AG20443 (cell line): ENCODE data around the gene ATPAF1.
A peak's percentile ranks its signal among the peaks of the same experiment; 100 is the strongest.
"Not testable (repeated sequence)": the region's sequence is repeated elsewhere in the genome, so short reads cannot be mapped to it uniquely, and the experiment has no call there.

ENCODE experiments used
- DNase-seq: peaks from one replicate; pipeline ENCODE4 v3.0.0; 2012; ENCODE audit warnings: low spot score, mixed read lengths

ATPAF1 gene

DNA sequence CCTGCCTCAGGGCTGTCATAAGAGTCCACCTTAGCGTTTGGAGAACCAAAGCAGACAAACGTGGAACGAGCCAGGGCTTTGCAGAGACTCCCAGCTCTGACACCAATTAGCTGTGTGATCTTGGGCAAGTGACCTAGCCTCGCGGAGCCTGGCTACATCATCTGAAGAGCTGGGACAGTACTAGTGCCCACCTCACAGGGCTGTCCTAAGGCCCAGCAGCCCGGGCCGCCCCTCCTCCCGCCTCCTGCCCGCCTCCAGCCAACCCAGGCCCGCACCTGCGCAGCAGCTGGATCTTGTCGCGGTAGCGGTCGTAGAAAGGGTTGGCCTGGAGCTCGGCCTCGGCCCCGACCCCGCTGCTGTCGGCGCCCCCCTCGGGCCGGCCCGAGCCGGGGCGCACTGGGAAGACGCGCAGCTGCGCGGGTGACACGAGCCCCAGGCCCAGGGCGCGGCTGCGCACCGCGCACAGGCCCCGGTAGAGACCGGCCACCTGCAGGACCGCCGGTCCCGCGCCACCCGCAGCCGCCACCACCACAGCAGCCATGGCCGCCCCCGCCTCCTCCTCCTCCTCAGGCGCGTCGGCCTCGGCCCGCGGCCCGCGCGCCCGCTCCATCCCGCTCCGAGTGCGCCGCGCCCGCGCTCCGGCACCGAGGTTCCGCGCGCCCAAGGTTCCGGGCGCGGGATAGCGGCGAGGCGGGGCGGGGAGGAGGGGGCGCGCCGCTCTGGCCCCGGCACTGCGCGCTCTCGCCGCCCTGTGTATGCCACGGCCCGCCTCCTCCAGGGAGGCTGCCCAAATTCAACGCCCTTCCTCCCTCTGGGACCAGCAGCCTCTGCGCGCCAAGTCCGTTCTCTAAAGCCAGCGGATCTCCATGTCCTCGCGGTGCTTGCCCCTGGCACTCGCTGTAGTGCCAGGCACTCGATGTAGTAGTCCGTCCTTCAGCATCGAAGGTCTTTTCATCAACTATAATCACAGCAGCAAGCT lies at the start of gene ATPAF1:
Gene ATPAF1 (minus strand): TSS at position 583 of the 979 bp plus-strand sequence. CDS start 42 bp downstream, at position 541.
- peak; percentile 95 for DNase-seq

DNA sequence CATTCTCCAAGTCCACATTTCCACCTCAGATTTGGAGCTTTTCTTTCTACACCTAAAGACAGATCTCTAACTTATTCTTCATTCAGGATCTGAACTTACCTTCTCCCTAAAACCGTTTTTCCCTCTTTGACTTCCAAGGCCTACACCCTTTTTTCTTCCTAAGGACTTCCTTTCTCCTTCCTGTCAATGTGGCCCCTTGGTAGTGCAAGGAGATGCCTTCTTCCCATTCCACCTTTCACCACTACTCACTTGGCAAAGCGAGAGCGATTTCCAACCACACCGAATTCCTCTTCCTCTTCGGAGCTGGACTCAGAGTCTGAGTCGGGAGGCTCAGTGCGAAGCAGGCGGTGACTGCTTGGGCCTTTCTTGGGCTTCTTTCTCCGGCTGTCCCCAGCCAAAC lies 49.5 kb upstream of the ATPAF1 start:
- DNase-seq, result no peak

DNA sequence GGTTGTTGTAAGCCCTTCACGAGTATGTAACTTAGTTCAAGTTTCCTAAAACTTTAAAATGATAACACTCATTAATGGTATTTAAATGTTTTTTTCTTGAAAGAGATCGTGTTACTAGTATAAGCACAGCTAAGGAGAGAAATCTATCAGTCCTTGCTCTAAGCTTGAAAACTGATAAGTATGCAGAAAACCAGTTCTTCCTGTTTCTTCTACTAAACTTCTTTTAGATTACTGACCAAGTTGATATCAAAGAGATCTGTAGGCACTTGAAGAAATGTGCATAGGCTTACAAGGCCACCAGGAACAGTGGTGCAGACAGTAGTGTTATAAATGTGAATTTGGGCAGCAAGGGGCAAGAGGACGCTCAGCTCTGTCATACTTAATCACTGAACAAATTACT lies 46.8 kb upstream of the ATPAF1 start:
- no peak for DNase-seq

DNA sequence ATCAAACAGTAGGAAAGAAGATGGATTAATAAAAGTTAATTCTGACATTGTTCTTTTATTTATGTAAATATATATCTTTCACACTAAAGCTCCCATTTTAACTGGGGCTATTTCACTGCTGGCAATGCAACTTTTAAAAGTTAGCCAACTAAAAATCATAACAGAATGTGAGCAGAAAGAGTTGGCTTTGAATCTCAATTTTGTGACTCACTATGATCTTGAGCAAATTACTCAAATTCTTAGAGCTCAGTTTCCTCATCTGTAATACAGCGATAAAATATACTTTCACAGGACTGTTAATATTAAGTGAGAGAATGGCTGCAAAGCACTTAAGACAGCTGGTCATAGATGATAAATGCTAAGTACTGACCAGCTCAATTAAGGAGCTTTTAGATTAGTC lies 40.0 kb upstream of the ATPAF1 start:
- no peak for DNase-seq

- DNase-seq, result no peak
These were observed 37.2 kb upstream of the ATPAF1 start for GRCh38 chr1:46705408-46705807.

GRCh38 chr1:46703927-46704641 lies 35.9 kb upstream of the ATPAF1 start:
- DNase-seq, result no peak

DNA sequence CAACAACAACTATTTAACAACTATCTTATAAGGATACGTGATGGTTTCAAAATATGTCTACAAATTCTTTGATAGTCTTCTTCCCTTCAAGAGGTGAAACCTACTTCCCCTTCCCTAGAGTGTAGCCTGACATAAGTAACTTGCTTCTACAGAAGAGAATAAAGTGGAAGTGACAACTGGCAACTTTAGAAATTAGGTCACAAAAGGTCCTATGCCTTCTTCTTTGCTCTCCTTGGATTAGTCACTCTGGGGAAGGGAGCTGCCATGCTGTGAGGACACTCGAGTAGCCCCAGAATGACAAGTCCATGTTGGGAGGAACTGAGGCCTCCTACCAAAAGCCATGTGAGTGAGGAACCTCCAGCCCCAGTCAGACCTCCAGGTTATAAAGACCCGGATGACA lies 31.5 kb upstream of the ATPAF1 start:
- DNase-seq, result no peak

GRCh38 chr1:46697053-46697452 lies 28.9 kb upstream of the ATPAF1 start:
- no peak for DNase-seq

- not testable (repeated sequence) for DNase-seq
These were observed 26.5 kb upstream of the ATPAF1 start for GRCh38 chr1:46694676-46695075.

GRCh38 chr1:46692811-46693770 lies 24.9 kb upstream of the ATPAF1 start:
- DNase-seq, result no peak

GRCh38 chr1:46691997-46692790 lies 24.0 kb upstream of the ATPAF1 start:
- no peak for DNase-seq

DNA sequence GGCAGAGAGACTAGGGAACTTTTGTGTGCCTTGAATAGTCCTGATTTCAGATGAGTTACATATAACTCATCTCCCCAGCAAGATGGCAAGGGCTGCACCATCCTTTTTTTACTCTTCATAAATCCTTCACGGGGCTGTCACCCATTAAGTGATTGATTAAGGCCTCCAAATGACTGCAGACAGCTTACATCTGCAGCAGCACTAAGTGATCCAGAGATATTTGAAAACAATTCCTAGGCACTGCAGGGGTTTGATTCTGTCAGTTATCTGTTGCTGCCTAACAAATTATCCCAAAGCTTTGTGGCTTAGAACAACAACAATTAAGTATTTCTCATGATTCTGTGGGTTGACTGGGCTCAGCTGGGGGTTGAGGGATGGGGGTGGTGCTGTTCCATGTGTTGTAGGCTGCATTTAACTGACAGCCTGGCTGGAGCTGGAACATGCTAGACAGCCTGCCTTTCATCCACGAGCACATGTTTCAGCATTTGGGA lies 22.8 kb upstream of the ATPAF1 start:
- no peak for DNase-seq

GRCh38 chr1:46689897-46690296 lies 21.7 kb upstream of the ATPAF1 start:
- DNase-seq, result no peak

DNA sequence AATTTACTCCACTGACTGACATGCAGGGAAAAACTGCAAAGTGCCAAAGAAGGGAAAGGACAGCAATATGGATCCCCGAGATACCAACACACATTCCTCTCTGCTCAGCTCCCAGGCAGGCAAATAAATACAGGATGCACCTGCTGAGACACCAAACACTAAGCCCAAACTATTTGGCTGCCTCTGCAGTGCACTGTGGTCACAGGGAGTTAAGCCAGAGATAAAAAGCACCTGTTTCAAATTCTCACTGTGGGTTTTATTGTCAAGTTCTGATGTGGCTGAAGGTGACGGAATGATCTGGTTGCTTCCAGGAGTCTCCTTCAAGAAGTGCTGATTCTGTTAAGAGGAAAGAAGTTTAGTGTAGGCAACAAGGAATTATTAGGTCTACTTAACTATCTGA lies 21.2 kb upstream of the ATPAF1 start:
- no peak for DNase-seq

DNA sequence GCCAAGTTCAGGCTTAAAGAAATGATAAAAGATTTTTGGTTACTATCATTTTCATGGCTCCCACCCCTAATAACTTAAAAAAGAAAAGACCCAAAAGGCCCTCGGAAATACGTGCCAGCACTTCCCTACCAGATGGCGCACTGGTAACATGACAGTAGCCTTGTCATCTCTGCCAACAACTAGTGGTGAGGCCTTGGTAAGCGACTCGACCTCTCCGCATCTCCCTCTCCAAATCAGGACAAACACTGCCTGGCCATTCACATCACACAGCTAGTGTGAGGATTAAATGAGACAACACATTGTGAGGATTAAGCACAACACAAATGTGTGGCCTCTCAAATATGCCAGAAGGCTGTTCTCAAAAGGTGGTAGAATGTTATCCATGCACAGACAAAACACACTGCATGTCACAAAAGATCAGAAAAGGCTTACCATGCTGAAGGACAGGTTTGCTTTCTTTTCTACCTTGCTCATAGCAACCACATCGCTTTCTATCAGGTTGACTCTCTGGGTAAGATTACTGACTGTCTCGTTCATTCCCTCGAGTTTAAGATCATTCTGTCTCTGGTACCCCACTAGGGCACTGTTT lies 19.9 kb upstream of the ATPAF1 start:
- no peak for DNase-seq

DNA sequence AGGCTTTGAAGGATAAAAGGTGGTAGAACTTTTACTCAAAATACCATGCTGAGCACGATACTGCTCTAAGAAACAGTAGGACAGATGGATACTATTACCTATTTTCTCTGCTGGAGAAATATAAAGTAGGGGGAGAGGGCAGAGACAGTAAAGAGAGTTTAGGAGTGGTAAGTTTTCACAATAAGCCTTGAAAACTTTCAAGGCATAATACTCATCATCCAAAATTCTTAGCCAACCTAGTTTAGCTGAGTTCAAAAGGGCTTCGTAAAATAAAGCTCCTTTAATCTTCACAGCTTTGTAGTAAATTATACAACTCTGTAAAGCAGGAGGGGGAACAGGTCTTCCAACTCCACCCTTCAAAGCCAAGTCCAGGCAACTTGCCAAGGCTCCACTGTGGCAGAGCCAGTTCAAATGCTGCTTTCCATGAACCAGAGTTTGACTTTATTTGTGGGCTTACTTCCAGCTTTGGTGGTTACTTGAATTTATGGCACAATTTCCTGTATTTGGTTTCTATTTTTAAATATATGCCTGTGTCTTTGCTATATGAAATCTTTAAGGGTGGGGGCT lies 19.0 kb upstream of the ATPAF1 start:
- peak; percentile 37 for DNase-seq

GRCh38 chr1:46686255-46686654 lies 18.1 kb upstream of the ATPAF1 start:
- no peak for DNase-seq

DNA sequence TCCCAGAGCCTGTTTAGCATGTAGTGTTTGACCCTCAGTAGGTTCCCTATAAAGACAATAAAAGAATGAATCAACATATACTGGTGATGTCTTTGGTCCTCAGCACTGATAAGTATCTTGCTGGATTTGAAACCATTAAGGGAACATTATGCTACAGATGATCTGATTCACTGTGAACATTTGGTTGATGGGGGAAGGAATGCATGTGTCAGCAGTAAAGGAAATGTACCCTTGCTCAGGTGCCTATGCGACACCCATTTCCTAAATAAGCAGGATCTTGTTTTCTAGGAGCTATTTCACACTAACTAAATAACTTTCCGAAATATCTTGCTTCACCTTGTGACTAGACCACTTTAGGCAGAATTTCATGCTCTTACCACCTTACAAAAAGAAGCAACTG lies 16.5 kb upstream of the ATPAF1 start:
- no peak for DNase-seq

- DNase-seq, result no peak
These were observed 13.9 kb upstream of the ATPAF1 start for GRCh38 chr1:46682064-46682463.

GRCh38 chr1:46681333-46682034 lies 13.3 kb upstream of the ATPAF1 start:
- no peak for DNase-seq
